Stimulated activated naive CD8-positive, alpha-beta T cell treated with anti-CD3 and anti-CD28 coated beads, Interleukin-15, amount 100 ng/mL, for 72 hours (primary cell): ENCODE measurements around the gene CALD1.
A peak's percentile ranks its signal among the peaks of the same experiment; 100 is the strongest.
"Not testable (repeated sequence)": the region's sequence is repeated elsewhere in the genome, so short reads cannot be mapped to it uniquely, and the experiment has no call there.

Source experiments
- ATAC-seq: fragments of 150-1000 bp; cut with Tn5 transposase; 2 replicates; pipeline ENCODE4 v1.10.0; 2021; ENCODE audit warnings: mild to moderate bottlenecking, moderate library complexity
- DNase-seq, 2 donors: peaks; one replicate each; pipeline ENCODE4 v3.0.0; 2021 to 2022
- H3K27ac Mint-ChIP-seq, 2 donors: one replicate each; pipeline ENCODE4 v1.8.0; 2022; ENCODE audit warnings: mild to moderate bottlenecking in 2 of 2, mixed read lengths in 2 of 2, moderate library complexity in 2 of 2
- H3K27me3 Mint-ChIP-seq: one replicate; pipeline ENCODE4 v1.8.0; 2022; ENCODE audit warnings: mixed read lengths
- H3K4me1 Mint-ChIP-seq: one replicate; pipeline ENCODE4 v1.8.0; 2022; ENCODE audit warnings: mild to moderate bottlenecking, mixed read lengths
- H3K4me3 Mint-ChIP-seq, 2 donors: one replicate each; pipeline ENCODE4 v1.8.0; 2022; ENCODE audit warnings: mild to moderate bottlenecking in 2 of 2, mixed read lengths in 2 of 2, moderate library complexity in 1 of 2
- H3K9me3 Mint-ChIP-seq, 2 donors: one replicate each; pipeline ENCODE4 v1.8.0; 2022; ENCODE audit warnings: mixed read lengths in 2 of 2

Gene CALD1

DNA sequence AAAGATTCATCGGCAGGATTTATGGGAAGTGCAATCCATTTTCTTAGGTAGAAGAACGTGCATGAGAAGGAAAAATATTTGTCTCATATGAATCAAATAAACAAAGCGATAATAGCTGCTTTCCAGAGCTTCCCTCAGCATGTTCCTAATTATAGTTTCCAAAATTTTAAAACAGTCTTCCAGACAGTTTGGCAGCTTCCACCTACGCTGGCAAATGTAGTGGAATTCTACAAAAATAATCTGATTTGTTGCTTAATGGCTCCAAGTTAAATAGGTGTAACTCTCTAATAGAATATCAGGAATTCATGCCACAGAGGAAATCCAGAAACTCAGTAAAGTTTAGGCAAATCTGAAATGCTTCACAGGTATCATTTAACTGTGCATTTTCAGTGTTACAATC lies 183.6 kb downstream of the CALD1 start:
- H3K4me1 Mint-ChIP-seq: peaks cover 9% of the 10 kb centered on the region
- no peak overlapping the region for H3K4me3 Mint-ChIP-seq
- H3K9me3 Mint-ChIP-seq: no peaks in the 10 kb centered on the region
- peaks cover 8% of the 10 kb centered on the region for H3K27me3 Mint-ChIP-seq
- H3K27ac Mint-ChIP-seq: no peak overlapping the region
- ATAC-seq (no peak), DNase-seq (no peak)

DNA sequence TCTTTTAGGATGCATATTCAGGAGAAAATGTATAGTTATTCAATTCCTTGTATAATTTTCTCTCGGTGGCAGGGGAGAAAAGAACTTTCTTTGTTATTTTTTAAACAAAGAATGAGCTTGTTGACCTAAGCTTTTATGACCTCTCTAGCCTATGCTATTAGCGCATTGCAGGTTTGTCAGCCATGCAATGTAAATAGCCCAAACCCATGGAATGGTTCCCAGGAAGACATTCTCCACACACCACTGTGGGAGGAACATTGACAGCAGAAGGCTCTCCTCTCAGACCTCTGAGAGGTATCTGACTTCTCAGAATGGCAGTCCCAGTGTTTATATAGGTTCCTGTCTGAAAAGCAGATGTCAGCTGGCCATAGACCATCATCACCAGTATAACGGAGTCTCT lies 187.3 kb downstream of the CALD1 start:
- H3K27ac Mint-ChIP-seq: no peak overlapping the region
- DNase-seq (no peak), ATAC-seq (no peak)
- H3K4me1 Mint-ChIP-seq: peaks cover 9% of the 10 kb centered on the region
- H3K9me3 Mint-ChIP-seq: no peaks in the 10 kb centered on the region
- peaks cover 8% of the 10 kb centered on the region for H3K27me3 Mint-ChIP-seq
- no peak overlapping the region for H3K4me3 Mint-ChIP-seq

DNA sequence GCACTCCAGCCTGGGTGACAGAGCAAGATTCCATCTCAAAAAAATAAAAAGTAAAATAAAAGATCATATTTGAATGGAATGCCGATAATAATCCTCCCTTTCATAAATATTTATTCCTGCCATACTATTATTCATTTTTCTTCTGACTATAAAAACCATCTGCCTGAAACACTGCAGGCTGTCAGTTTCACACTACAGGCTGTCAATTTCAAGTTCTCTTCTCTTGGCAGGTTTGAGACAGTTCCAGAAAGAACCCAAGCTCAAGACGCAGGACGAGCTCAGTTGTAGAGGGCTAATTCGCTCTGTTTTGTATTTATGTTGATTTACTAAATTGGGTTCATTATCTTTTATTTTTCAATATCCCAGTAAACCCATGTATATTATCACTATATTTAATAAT lies 188.7 kb downstream of the CALD1 start:
- peaks cover 9% of the 10 kb centered on the region for H3K4me1 Mint-ChIP-seq
- ATAC-seq (no peak), DNase-seq (no peak)
- H3K4me3 Mint-ChIP-seq: no peak overlapping the region
- H3K27me3 Mint-ChIP-seq: peaks cover 8% of the 10 kb centered on the region
- no peaks in the 10 kb centered on the region for H3K9me3 Mint-ChIP-seq
- H3K27ac Mint-ChIP-seq: no peak overlapping the region

DNA sequence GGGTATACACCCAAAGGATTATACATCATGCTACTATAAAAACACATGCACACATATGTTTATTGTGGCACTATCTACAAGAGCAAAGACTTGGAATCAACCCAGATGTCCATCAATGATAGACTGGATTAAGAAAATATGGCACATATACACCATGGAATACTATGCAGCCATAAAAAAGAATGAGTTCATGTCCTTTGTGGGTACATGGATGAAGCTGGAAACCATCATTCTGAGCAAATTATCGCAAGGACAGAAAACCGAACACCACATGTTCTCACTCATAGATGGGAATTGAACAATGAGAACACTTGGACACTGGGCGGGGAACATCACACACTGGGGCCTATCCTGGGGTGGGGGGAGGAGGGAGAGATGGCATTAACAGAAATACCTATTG lies 202.2 kb downstream of the CALD1 start:
- not testable (repeated sequence) for H3K27me3 Mint-ChIP-seq, ATAC-seq, H3K4me3 Mint-ChIP-seq, H3K27ac Mint-ChIP-seq, DNase-seq
- peaks cover 10% of the 10 kb centered on the region in 2 donors for H3K9me3 Mint-ChIP-seq
- H3K4me1 Mint-ChIP-seq: peaks cover 13% of the 10 kb centered on the region

DNA sequence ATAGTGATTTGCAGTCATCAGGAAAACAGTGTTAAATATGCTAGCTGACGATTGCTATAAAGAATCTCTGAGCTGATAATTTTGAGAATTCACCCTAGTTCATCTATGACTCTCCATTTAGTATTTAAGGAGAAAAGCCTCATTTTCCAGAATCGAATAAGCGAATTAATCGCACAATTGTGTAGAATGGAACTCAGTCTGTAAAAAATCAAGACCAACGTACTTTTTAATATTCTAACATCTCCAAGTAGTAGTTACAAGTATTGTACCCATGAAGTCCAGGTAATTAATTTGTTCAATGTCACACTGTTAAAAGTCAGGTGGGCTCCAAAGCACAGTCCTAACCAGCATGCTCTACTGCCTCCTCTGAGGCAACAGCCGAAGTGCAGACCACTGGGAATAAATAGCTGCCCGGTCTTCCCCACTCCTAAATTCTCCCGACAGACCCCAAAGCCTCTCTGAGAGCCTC lies 206.5 kb downstream of the CALD1 start:
- peak overlapping the region; percentile 98 to 100 for H3K4me3 Mint-ChIP-seq
- peak overlapping the region; percentile 99 to 100 for H3K27ac Mint-ChIP-seq
- H3K9me3 Mint-ChIP-seq: peaks cover 0 to 4% of the 10 kb centered on the region in 2 donors
- DNase-seq: no peak
- ATAC-seq: peak; percentile 81
- peaks cover 35% of the 10 kb centered on the region for H3K4me1 Mint-ChIP-seq
- no peaks in the 10 kb centered on the region for H3K27me3 Mint-ChIP-seq

DNA sequence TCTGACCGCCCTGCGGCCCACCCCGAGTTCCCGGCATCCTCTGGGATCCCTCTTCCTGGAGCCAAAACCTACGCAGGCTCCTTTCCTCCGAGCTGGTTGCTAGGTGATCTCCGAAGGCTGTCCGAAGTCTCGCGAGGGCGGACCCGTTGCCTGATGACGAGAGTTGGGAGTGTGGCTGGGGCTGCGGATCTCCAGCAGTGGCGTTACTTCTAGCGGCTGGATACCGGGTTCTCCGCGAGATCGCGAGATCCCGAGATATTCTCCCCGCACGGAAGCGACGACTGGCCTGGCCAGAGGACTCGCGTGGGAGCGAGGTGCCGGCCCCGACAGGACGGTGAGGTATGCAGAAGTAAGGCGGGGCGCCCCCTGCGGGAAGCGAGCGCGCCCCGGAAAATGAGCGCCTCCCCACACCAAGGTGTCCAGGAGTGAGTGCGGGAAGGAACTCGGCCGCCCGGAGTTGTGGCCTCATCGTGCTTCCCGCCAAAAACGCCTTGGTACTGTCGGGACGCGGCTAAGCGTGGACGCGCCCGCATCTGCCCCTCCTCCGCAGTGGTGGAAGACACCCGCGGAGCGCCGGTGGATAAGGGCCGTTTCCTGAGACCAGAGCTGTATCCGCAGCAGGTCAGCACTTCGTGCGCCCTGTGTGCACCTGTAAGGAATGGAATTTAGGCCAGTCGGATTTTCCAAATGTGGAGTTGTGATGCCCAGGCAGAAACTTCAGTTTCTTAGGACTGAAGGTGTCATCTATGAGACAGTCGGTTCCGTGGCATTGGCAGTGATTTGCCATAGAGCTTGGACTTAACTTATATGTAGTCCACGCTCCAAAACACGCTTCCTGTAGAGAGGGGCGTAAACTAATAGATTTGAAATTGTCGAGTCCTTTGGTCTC lies 207.2 kb downstream of the CALD1 start, which contains the start of gene AGBL3:
Gene AGBL3 (plus strand): TSS at position 146 of the 889 bp plus-strand sequence. CDS start 1,426 bp downstream, outside the sequence.
- H3K27me3 Mint-ChIP-seq: no peaks in the 10 kb centered on the region
- peak within 1 kb of the TSS; percentile 98 to 100 for H3K4me3 Mint-ChIP-seq
- peaks cover 42% of the 10 kb centered on the region for H3K4me1 Mint-ChIP-seq
- DNase-seq: peak; percentile 88 to 92
- ATAC-seq: peak; percentile 95
- no peaks in the 10 kb centered on the region for H3K9me3 Mint-ChIP-seq
- H3K27ac Mint-ChIP-seq: peak within 1 kb of the TSS; percentile 99 to 100

DNA sequence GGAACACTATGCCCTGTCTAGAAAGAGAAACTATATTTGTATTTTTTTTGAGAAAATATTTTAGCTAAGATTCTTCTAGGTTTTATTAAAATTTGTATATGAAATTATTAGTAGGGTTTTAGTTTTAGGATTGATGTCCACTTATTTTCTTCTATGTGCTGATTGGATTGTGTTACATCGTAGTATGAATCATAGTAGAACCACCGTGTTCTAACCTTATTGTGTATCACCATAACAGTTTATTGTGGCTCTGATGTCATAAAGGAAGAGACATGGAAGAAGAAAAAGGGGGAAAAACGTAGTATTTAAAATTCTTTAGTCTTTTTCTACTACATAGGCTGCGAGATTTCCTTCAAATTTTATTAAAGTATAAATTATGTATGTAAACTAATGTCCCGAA lies 208.7 kb downstream of the CALD1 start:
- Mint-ChIP-seq H3K27ac (peak overlapping the region in 1 of 2 donors; percentile 93), H3K4me3 (peak overlapping the region; percentile 41 to 84), H3K27me3 (no peaks in the 10 kb centered on the region), H3K4me1 (peaks cover 56% of the 10 kb centered on the region), H3K9me3 (no peaks in the 10 kb centered on the region)
- ATAC-seq: no peak
- DNase-seq: no peak

DNA sequence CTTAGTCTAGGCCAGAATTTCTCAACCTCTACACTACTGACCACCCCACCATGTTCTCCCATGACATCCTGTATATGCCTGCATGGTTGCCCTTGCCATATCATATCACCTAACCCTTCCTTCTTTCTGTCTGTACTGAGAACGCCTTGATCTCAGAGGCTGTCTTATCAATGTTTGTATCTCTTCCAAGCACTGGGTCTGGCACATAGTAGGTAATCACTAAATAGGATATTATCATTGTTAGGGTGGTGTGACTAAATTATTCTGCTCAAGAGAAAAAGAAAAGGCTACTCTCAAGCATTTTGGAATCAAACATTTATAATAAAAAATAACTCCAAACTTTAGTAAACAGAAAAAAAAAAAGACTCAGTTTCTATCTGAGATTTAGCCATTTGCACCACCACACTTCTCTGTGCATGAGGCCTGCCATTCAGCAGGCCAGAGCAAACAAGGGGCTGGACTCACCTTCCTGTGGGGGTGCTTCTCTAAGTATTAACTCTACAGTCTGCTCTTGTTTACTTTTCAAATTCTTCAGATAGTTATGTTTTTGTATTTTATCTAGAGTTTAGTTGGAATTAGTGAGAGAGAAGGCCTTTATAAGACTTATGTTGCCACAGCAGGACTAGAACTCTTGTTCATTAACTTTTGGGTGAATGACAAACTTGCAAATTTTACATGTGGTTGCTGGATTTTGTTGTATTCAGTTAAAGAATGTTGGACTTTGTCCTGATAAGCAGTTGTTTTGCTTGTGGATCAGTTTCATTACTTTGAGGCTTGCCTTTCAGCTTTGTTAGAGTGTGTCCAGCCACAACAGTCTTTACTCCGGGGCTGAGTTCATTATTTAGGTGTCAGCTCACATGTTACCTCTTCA lies 212.3 kb downstream of the CALD1 start:
- Mint-ChIP-seq H3K27ac (peak overlapping the region; percentile 37 to 86), H3K4me3 (peak overlapping the region in 1 of 2 donors; percentile 70), H3K9me3 (no peaks in the 10 kb centered on the region), H3K27me3 (no peaks in the 10 kb centered on the region), H3K4me1 (peaks cover 78% of the 10 kb centered on the region)
- no peak for ATAC-seq
- DNase-seq: no peak

DNA sequence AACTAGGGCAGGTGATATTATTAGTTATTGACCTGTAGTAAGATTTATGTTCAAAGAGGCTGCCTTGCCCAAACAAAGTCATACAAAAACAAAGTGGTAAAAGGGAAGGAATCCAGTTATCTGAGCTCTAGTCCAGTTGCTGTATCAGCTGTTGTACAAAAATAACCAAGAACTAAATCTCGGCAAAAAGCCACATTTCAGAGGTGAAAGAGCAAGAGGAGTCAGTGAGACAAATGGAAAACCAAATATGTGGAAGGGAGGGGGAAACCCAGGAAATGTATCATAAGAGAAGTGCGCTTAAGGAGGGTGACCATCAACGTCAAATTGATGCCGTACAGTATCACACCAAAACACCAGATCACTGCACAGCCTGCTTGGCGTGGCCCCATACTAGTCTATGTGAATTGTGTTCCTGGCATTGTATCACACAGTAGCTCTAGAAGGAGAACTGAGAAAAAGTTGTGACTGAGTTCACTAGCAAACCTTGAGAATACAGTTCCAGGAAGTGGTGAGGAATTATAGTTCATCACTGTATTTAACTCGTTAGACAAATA lies 213.3 kb downstream of the CALD1 start:
- Mint-ChIP-seq H3K4me3 (peak overlapping the region; percentile 60 to 70), H3K9me3 (no peaks in the 10 kb centered on the region), H3K27ac (peak overlapping the region in 1 of 2 donors; percentile 86), H3K4me1 (peaks cover 87% of the 10 kb centered on the region), H3K27me3 (no peaks in the 10 kb centered on the region)
- ATAC-seq: peak; percentile 90
- DNase-seq: peak in 1 of 2 donors; percentile 71

DNA sequence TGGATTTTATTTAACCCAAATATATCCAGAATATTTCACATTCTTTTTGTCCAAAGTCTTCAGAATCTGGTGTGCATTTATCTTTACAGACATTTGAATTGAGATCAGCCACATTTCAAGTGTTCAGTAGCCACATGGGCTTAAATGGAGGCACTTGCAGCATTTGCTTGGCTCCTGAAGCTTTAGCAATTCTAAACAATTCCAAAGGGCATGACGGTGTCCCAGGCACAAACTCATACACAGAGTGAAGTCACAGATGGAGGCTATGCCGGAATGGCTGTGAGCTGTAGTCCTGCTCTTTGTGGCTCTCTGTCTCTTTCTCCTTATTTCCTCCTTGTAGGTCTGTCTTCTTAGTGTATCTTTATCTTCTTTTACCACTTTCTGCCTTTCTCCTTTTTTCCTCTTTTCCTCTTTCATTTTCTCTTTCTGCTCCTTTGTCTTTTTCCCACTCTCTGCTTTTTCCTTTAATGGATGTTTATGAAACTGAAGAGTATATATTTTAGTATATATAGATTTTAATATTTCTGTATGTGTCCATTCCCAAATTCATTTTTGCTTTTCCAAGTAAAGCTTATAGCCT lies 214.5 kb downstream of the CALD1 start:
- H3K4me1 Mint-ChIP-seq: peaks cover 81% of the 10 kb centered on the region
- H3K4me3 Mint-ChIP-seq: peak overlapping the region; percentile 10 to 78
- peaks cover 0 to under 1% of the 10 kb centered on the region in 2 donors for H3K9me3 Mint-ChIP-seq
- peak overlapping the region; percentile 27 to 42 for H3K27ac Mint-ChIP-seq
- H3K27me3 Mint-ChIP-seq: no peaks in the 10 kb centered on the region
- no peak for DNase-seq
- no peak for ATAC-seq

DNA sequence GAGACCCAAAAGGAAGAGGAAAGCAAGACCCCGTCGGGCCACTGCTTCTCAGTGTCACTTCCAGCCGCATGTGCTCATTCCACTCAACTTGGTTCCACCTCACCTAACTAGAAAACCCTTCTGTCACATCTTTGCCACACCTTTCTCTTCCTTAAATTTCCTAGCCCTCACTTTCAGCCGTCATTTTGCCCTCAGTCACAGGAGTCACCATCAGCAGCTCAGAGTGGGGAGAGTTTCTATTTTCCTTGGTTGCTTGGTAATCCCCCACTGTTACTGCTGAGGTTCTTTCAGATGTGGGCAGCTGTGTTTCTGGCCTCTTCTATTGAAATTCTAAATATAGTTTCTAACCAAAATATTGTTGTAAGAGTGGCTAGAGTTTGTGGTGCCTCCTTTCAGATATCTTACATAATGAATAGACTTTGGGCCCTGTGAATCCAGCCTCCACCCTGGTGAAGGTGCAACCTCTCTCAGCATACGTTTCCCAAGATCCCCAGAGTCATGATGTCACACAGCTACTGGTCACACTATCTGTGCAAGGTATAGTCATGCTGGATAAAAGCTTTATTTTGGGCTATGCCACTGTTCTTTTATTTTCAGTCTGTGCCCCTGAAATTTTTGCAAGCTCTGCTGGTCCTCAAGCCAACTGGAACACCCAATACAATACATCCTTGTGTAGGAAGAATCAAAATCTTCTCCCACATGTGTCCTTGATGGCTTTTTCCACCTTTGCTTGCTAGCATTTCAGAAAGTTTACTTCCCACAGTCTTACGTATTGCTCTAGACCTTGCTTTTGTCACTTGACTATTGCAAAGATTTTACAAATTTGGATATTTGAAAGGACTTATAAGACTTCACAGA lies 216.0 kb downstream of the CALD1 start:
- peak overlapping the region; percentile 88 to 96 for H3K27ac Mint-ChIP-seq

DNA sequence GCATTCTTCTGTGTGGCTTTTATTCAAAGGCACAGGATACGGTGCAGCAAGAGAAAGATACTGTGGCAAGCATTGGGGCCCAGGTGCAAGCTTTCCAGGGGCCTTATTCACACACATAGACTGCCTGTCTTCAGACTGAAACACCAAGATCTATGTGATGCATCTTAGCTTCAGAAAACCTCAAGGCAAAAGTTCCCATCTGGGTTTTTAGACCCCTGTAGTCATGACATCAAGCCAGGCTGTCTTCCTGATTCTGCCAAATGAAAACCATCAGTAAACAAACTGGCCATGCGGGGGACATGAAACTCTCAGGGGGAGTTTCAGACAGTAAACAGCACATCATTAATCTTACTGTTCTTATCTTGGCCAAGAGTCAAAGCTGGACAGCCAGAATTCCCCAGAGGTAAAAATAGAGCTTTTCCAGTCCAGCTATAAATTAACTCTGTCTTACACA lies 216.7 kb downstream of the CALD1 start:
- H3K4me3 Mint-ChIP-seq: peak overlapping the region; percentile 65 to 78
- H3K9me3 Mint-ChIP-seq: peaks cover 2 to 11% of the 10 kb centered on the region in 2 donors
- peak overlapping the region in 1 of 2 donors; percentile 96 for H3K27ac Mint-ChIP-seq
- H3K27me3 Mint-ChIP-seq: no peaks in the 10 kb centered on the region
- ATAC-seq (peak; percentile 59), DNase-seq (peak in 1 of 2 donors; percentile 44)
- H3K4me1 Mint-ChIP-seq: peaks cover 63% of the 10 kb centered on the region

More for the DNA sequence above, 216.0 kb downstream of the CALD1 start:
- DNase-seq (peak; percentile 30 to 49), ATAC-seq (peak; percentile 64)
- Mint-ChIP-seq H3K9me3 (peaks cover 0 to 7% of the 10 kb centered on the region in 2 donors), H3K27me3 (no peaks in the 10 kb centered on the region), H3K4me1 (peaks cover 69% of the 10 kb centered on the region), H3K4me3 (peak overlapping the region; percentile 65 to 78)

DNA sequence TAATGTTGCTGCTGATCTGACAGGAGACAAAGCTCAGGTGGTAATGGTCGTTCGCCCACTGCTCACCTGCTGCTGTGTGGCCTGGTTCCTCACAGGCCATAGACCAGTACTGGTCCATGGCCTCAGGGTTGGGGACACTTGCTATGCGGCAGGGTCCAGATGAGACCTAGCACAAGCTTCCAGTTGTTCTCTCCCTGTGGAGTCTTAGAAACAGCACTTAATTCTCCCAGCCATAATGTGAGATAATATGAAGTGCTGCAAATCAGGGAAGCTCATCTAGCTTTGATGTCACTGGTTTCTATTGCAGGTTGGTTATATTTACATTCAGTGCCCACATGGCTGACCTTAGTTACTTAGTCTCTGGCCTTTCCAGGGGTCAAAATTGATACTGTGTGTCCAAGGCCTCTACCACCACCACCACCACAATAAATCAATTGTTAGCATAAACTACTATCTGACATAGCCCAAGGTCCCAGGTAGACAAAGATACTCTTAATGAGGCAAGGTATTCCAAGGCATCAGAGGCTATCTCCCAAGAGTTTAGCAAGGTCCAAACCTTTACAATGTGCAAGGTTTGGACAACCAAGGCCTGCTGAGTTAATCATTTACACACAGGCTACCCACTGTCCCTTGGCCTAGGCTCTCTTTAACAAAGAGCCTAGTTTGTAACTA lies 217.9 kb downstream of the CALD1 start:
- no peak for ATAC-seq
- Mint-ChIP-seq H3K4me1 (peaks cover 50% of the 10 kb centered on the region), H3K9me3 (peaks cover 8 to 14% of the 10 kb centered on the region in 2 donors), H3K27ac (no peak overlapping the region), H3K27me3 (no peaks in the 10 kb centered on the region), H3K4me3 (no peak overlapping the region)
- no peak for DNase-seq

DNA sequence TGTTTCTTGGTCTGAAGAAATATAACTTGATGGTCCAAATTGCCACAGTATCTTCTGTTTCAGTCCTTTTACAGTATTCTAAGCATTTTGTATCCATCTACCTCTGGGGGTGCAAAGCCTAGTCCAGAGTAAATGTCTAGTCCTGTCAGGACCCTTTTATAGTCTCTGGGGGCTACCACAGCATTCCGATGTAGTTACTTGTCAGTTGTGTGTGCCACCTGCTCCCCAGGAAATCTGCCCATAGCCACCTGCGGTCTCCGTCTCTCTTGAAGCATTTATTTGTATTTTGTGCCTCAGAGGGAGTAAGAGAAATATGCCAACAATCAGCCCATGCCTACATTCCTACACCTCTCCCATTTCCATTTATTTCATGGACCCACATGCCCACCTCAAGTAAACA lies 219.7 kb downstream of the CALD1 start:
- Mint-ChIP-seq H3K27ac (no peak overlapping the region), H3K9me3 (peaks cover 8 to 14% of the 10 kb centered on the region in 2 donors), H3K4me1 (peaks cover 34% of the 10 kb centered on the region), H3K4me3 (no peak overlapping the region), H3K27me3 (no peaks in the 10 kb centered on the region)
- DNase-seq: no peak
- ATAC-seq: no peak
